Activated CD8-positive, alpha-beta T cell treated with anti-CD3 and anti-CD28 coated beads, Interleukin-2, amount 10 ng/mL, durations not matched to agents 7 days and 5 days (primary cell): ENCODE data around the gene CRNKL1. TPM values are rescaled to one million over a fixed set of nuclear protein-coding genes. Genes with fewer than 3 reads are reported as not detected.
A peak's percentile ranks its signal among the peaks of the same experiment; 100 is the strongest.

Experiments used
- ATAC-seq: fragments of 150-1000 bp; cut with Tn5 transposase; one replicate; pipeline ENCODE4 v1.10.0; 2021; ENCODE audit warnings: moderate library complexity
- CTCF ChIA-PET: fragments of 350-600 bp; sonication (Branson Sonifier 250); formaldehyde crosslinking; loops from one replicate; lab custom pipeline; 2021; ENCODE audit warnings: antibody characterized with exemption; lab: Charles Lee
- POLR2A ChIA-PET: fragments of 350-600 bp; sonication (Branson Sonifier 250); formaldehyde crosslinking; loops from one replicate; lab custom pipeline; 2021; ENCODE audit warnings: antibody characterized with exemption; lab: Charles Lee
- DNase-seq: peaks from one replicate; pipeline ENCODE4 v3.0.0-alpha.2; 2020
- H3K27ac Mint-ChIP-seq: one replicate; pipeline ENCODE4 v1.8.0; 2021; ENCODE audit warnings: mild to moderate bottlenecking, mixed read lengths
- H3K27me3 Mint-ChIP-seq: one replicate; pipeline ENCODE4 v1.8.0; 2021; ENCODE audit warnings: low read depth, mixed read lengths
- H3K36me3 Mint-ChIP-seq: one replicate; pipeline ENCODE4 v1.8.0; 2021; ENCODE audit warnings: low read depth, mixed read lengths
- H3K4me1 Mint-ChIP-seq: one replicate; pipeline ENCODE4 v1.8.0; 2021; ENCODE audit warnings: low read depth, mixed read lengths
- H3K4me3 Mint-ChIP-seq: one replicate; pipeline ENCODE4 v1.8.0; 2021; ENCODE audit warnings: mild to moderate bottlenecking, mixed read lengths
- H3K9me3 Mint-ChIP-seq: one replicate; pipeline ENCODE4 v1.8.0; 2022; ENCODE audit warnings: mixed read lengths; ENCODE audit not compliant: insufficient read depth
- total RNA-seq, 2 experiments: library from RNA; stranded (reverse); gene quantifications; one replicate each; pipeline ENCODE4 v1.2.3, GENCODE V29; 2021

Gene CRNKL1
- total RNA-seq, result 10 to 100 TPM; 17.4 to 20.8 TPM

DNA sequence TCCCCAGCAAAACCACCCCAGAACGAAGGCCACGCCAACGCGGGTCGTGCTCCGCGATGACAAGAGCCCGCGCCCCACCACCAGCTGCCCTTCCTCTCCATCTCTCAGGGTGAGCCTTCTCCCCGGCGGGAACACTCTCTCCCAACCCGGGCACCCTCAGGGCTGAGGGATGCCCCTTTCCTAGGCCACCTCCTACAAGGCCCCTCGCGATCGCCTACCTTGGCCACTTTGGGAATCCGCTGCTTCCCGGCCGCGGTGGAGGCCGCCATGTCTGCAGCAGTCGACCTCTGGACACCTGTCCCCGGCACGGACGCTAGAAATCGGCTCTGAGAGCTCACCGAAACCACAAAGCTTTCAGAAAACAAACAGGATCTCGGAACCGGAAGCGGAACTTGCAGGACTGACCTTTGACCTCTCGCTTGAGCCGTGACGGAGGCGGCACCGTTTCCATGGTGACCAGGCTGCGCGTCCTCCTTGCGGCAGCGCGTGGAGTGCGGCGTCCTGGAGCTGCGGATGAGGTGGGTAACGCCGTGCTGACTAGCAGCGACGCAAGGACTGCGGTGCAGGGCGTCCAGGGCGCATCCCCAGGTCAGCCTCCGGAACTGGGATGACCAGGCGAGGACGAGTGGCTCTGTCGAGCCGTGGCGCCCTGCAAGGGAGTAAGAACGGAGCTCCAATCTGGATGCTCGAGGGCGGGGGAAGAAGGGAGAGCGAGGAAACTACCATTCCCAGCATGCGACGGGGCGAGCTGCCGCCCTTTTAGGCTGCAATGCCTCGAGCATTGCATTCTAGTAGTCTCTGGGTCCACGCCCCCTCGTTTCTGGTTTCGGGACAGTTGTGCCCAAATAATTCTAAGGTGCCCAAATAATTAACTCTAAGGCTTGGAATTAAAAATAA lies at the start of gene CRNKL1, which contains the start of gene CFAP61:
TSS of gene CRNKL1 (minus strand) at position 393 of the 897 bp plus-strand sequence. CDS start at position 269, 124 bp downstream.
TSS of gene CFAP61 (plus strand) at position 459 of the 897 bp plus-strand sequence. CDS start 4,122 bp downstream, outside the sequence.
- H3K4me3 Mint-ChIP-seq, result peak within 1 kb of the TSS; percentile 97
- H3K4me1 Mint-ChIP-seq, result peaks cover 25% of the 10 kb centered on the region
- CTCF ChIA-PET, result interaction anchor here (0.9 to 2.4 kb wide), 11 partner anchors 9 to 541 kb away, joined by 3 to 15 read pairs (median 4); partner anchors contain the start of gene NAA20
- ATAC-seq (peak; percentile 93), DNase-seq (peak; percentile 98)
- H3K27ac Mint-ChIP-seq, result peak within 1 kb of the TSS; percentile 97
- peaks cover 31% of the 10 kb centered on the region for H3K36me3 Mint-ChIP-seq
- POLR2A ChIA-PET, result interaction anchor here (0.8 to 3.3 kb wide), 8 partner anchors 9 to 1764 kb away, joined by 3 to 19 read pairs (median 4); partner anchors contain the start of genes NAA20 and ZNF133
- H3K9me3 Mint-ChIP-seq, result no peaks in the 10 kb centered on the region
- no peaks in the 10 kb centered on the region for H3K27me3 Mint-ChIP-seq

DNA sequence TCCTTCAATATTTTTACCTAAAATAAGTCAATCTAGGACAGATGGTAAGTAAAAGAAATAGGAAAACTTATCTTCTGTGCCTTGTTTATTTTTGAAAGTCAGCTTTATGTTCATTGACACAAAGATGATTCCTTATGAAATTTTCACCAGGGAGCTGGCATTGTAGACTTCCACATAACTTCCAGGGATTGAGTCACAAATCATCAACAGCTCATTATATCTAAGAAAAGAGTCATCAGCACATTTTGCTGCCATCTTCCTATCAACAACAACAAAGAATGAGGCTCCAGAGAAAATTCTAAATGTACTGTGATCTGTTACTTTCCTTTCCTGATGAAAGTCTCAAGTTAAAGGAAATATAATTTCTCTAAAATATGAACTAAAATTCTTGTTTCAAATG lies 48.6 kb upstream of the CRNKL1 start:
- Mint-ChIP-seq H3K9me3 (no peaks in the 10 kb centered on the region), H3K27ac (no peak overlapping the region), H3K4me1 (no peaks in the 10 kb centered on the region), H3K27me3 (peaks cover 9% of the 10 kb centered on the region), H3K4me3 (no peak overlapping the region), H3K36me3 (no peaks in the 10 kb centered on the region)
- ATAC-seq, result no peak
- POLR2A ChIA-PET, result no interaction called here
- no peak for DNase-seq
- CTCF ChIA-PET, result no interaction called here

DNA sequence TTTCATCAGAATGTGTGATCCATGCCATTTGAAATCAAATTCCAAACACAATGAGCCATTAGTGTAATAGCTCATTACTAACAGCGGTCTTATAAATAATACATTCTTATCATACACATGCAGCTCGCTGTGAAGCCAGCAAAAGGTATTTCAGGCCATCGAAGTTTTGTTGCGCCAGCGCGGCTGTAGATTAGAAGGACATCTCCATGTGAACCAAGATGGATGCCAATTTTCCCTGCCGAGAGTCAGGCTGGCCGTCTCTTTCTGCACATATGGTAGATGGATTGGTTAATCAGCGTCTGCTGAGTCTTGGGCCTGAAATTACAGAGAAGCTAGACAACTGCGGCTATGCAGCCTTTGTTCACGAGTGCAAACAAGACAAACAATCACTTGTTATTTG lies 44.2 kb upstream of the CRNKL1 start:
- Mint-ChIP-seq H3K36me3 (no peaks in the 10 kb centered on the region), H3K27me3 (peaks cover 7% of the 10 kb centered on the region), H3K27ac (no peak overlapping the region), H3K9me3 (no peaks in the 10 kb centered on the region), H3K4me1 (no peaks in the 10 kb centered on the region), H3K4me3 (no peak overlapping the region)
- no peak for ATAC-seq
- DNase-seq, result no peak
- ChIA-PET CTCF (no interaction called here), POLR2A (no interaction called here)

DNA sequence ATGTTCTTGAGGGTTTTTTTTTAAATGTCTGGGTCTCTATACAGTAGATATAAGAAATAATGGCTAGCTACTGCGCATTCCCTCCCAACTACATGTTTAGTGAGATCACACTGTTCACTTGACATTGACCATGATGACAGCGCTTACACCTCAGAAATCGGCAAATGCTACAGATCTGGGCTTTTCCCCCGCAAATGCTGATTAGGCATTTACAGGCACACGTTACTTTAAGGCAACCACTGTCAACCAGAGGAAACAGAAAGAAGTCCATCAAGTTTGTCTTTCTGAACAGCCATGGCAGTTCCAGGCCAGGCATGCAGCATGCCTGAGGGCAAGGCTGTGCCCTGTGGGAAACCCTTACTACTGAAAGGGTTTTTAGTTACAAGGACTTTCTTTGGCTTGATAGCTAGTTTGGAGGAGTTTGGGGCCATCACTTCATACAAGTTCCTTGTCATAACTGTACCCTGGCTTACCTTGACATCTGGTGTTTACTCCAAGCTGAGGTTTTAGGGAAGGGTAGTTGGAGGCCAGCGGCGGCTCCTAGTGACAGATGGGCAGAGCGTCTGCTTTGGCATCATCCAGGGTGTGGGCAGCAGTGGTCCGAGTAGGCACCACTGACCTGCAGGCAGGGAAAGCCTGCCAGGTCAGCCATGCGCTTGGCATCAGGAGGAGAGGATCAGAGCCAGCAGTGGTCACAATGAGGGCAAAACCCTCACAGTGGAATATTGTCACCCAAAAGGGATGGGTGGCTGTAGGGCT lies 43.0 kb upstream of the CRNKL1 start:
- Mint-ChIP-seq H3K27me3 (peaks cover 5% of the 10 kb centered on the region), H3K4me1 (no peaks in the 10 kb centered on the region), H3K9me3 (no peaks in the 10 kb centered on the region), H3K27ac (no peak overlapping the region), H3K4me3 (no peak overlapping the region), H3K36me3 (no peaks in the 10 kb centered on the region)
- ChIA-PET CTCF (no interaction called here), POLR2A (no interaction called here)
- no peak for DNase-seq
- ATAC-seq, result no peak

DNA sequence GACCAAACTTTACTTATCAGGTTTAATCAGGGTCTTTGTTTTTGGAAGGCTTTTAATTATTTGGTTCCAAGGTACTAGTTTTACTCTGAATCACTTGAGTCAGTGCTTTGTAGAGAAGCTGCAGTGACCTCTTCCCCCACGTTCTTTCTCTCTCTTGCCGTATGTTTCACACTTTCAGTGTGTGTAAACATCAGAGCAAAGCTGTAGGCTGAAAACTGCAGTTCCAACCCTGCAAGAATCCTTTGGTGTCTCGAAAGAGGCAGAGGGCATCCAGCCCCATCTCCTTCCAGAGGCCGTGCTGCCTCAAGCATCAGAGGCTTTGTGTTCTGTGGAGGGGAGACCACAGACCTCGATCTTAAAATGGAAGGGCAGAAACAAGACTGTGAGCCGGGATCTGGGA lies 42.1 kb upstream of the CRNKL1 start:
- ChIA-PET CTCF (no interaction called here), POLR2A (no interaction called here)
- no peak overlapping the region for H3K27ac Mint-ChIP-seq
- no peak overlapping the region for H3K4me3 Mint-ChIP-seq
- peaks cover 3% of the 10 kb centered on the region for H3K27me3 Mint-ChIP-seq
- H3K9me3 Mint-ChIP-seq, result no peaks in the 10 kb centered on the region
- no peak for DNase-seq
- H3K4me1 Mint-ChIP-seq, result no peaks in the 10 kb centered on the region
- no peaks in the 10 kb centered on the region for H3K36me3 Mint-ChIP-seq
- ATAC-seq, result no peak

DNA sequence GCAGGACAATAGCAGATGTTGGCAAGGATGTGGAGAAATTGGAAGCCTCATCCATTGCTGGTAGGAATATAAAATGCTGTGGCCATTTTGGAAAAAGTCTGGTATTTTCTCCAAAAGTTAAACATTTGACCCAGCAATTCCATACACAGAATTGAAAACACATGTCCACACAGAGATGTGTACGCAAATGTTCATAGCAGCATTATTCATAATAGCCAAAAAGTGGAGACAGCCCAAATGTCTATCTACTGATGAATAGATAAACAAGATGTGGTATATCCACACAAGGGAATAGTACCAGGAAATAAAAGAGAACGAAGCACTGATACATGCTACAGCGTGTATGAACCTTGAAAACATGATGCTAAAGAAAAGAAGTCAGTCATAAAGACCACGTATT lies 40.6 kb upstream of the CRNKL1 start:
- ATAC-seq (no peak), DNase-seq (no peak)
- Mint-ChIP-seq H3K27ac (no peak overlapping the region), H3K36me3 (no peaks in the 10 kb centered on the region), H3K9me3 (no peaks in the 10 kb centered on the region), H3K4me3 (no peak overlapping the region), H3K4me1 (no peaks in the 10 kb centered on the region), H3K27me3 (peaks cover 3% of the 10 kb centered on the region)
- CTCF ChIA-PET, result interaction anchor here (1.1 kb wide), 1 partner anchor 9 kb away, joined by 4 read pairs; no protein-coding TSS in a partner anchor
- POLR2A ChIA-PET, result no interaction called here

DNA sequence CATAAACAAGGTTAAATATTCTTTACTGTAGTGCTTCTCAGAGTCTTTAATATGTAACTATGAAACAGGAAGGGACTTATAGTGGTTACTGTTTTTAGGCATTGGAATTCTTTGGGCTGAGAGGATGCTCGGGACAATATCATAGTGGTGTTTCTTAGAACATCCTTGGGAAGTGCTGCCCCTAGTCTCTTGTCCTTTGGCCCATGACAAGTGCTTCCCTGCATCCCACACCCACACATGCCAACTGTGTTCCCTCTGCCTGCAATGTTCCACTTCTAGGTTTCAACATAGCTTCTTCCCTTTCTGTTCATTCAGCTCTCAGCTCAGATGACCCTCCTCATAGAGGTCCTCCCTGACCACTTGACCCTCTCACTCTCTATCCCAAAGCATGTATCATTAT lies 37.7 kb upstream of the CRNKL1 start:
- ATAC-seq, result no peak
- DNase-seq, result no peak
- peaks cover 3% of the 10 kb centered on the region for H3K27me3 Mint-ChIP-seq
- no peaks in the 10 kb centered on the region for H3K36me3 Mint-ChIP-seq
- ChIA-PET CTCF (no interaction called here), POLR2A (no interaction called here)
- no peaks in the 10 kb centered on the region for H3K9me3 Mint-ChIP-seq
- H3K4me3 Mint-ChIP-seq, result no peak overlapping the region
- no peak overlapping the region for H3K27ac Mint-ChIP-seq
- H3K4me1 Mint-ChIP-seq, result no peaks in the 10 kb centered on the region

DNA sequence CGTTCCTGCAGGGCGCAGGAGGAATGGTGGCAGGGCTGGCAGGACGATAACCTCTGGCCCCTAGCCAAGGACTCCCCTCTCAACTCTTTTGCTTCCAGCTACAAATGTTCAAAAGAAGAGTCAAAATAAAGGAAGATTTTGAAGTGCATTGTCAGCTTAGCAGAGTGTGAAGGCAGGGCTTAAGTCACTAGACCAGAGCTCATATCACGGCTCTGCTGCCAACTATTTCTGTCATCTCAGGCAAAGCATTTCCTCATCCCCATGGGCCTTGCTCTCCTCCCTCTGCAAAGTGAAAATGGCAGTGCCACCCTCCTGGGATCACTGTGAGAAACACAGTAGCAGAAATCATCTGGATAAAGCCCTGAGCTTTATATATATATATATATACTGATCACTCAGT lies 36.8 kb upstream of the CRNKL1 start:
- DNase-seq (no peak), ATAC-seq (no peak)
- Mint-ChIP-seq H3K4me1 (peaks cover under 1% of the 10 kb centered on the region), H3K27ac (no peak overlapping the region), H3K9me3 (no peaks in the 10 kb centered on the region), H3K4me3 (no peak overlapping the region), H3K36me3 (no peaks in the 10 kb centered on the region), H3K27me3 (peaks cover 3% of the 10 kb centered on the region)
- POLR2A ChIA-PET, result no interaction called here
- CTCF ChIA-PET, result no interaction called here

DNA sequence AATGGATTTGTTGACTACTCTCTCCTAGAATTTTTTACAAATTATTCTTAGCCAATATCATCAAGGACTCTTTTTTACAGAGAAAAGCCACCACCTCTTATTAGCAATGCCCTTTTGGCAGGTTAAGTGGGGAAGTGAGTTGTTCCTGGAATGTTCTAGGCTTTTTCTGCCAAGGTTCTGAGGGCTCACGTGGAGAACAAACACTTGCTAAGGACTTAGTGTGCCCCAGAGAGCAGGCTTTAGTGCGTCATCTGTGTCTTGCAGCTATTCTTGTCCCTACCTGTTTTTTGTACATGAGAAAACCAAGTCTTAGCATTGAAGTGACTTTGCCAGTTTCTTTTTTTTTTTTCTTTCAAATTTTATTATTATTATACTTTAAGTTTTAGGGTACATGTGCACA lies 33.5 kb upstream of the CRNKL1 start:
- no peak overlapping the region for H3K4me3 Mint-ChIP-seq
- DNase-seq (no peak), ATAC-seq (no peak)
- H3K27ac Mint-ChIP-seq, result no peak overlapping the region
- ChIA-PET POLR2A (no interaction called here), CTCF (no interaction called here)
- no peaks in the 10 kb centered on the region for H3K36me3 Mint-ChIP-seq
- H3K27me3 Mint-ChIP-seq, result peaks cover 9% of the 10 kb centered on the region
- H3K4me1 Mint-ChIP-seq, result peaks cover 2% of the 10 kb centered on the region
- H3K9me3 Mint-ChIP-seq, result no peaks in the 10 kb centered on the region

DNA sequence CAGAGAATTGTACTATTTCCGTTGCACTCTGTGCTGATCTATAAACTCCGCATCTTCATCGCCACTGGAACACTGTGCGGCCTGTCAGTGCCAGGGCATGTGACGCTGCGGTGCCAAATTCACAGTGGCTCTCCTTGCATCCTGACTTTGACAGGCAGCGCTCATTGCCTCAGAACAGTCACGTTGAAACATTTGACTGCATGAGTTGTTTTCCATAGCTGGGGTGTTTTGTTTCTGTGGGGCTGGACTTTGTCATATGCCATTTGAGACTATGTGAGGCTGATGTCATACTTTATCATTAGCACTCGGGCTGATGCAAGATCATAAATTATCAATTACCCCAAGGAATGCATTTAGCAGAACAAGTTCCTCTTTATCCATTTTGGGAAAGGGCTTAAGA lies 32.8 kb upstream of the CRNKL1 start:
- Mint-ChIP-seq H3K36me3 (no peaks in the 10 kb centered on the region), H3K9me3 (no peaks in the 10 kb centered on the region), H3K4me3 (no peak overlapping the region), H3K4me1 (peaks cover 2% of the 10 kb centered on the region), H3K27ac (no peak overlapping the region), H3K27me3 (peaks cover 9% of the 10 kb centered on the region)
- CTCF ChIA-PET, result interaction anchor here (0.6 to 2.7 kb wide), 6 partner anchors 32 to 509 kb away, joined by 3 to 15 read pairs (median 6); partner anchors contain the start of genes CFAP61 and CRNKL1
- POLR2A ChIA-PET, result no interaction called here
- ATAC-seq, result no peak
- DNase-seq, result no peak

DNA sequence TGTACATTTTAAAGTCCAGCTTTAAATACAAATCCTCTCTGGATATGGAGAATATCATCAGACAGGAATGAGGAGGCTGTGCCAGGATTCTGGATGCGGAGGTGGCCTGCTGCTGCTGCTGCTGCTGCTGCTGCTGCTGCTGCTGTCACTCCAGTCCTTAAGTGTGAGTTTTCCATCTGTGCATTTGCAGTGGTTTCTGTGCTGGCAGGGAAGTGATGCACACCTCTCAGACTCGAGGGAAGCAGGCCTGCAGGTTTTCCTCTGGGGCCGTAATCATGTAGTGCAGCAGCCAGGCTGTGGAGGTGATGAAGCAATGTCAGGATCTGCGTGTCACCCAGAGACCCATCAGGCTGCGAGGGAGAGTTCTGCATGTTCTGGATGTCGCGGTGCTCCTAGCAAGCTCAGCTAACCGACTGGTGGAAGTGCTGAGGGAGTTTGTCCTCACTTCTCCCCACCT lies 32.1 kb upstream of the CRNKL1 start:
- no peaks in the 10 kb centered on the region for H3K36me3 Mint-ChIP-seq
- ATAC-seq (no peak), DNase-seq (no peak)
- H3K4me3 Mint-ChIP-seq, result peak overlapping the region; percentile 51
- POLR2A ChIA-PET, result no interaction called here
- H3K27ac Mint-ChIP-seq, result no peak overlapping the region
- H3K27me3 Mint-ChIP-seq, result peaks cover 9% of the 10 kb centered on the region
- peaks cover 2% of the 10 kb centered on the region for H3K4me1 Mint-ChIP-seq
- CTCF ChIA-PET, result interaction anchor here (0.6 to 2.7 kb wide), 10 partner anchors 8 to 510 kb away, joined by 3 to 15 read pairs (median 4); partner anchors contain the start of genes CFAP61 and CRNKL1
- no peaks in the 10 kb centered on the region for H3K9me3 Mint-ChIP-seq
